Panc1 (cell line): ENCODE results near the gene UBAC2. TPM values are rescaled to one million over a fixed set of nuclear protein-coding genes. Genes with fewer than 3 reads are reported as not detected.

Experiments
- ATAC-seq: fragments of 200-7000 bp; cut with Tn5 transposase; 2 replicates; pipeline ENCODE4 v1.9.1; 2020; ENCODE audit warnings: mild to moderate bottlenecking, moderate library complexity
- BruUV-seq: library from RNA; stranded (reverse); fragments of 400-500 nt; replicated peaks from 2 replicates; lab custom pipeline; 2021; lab: Mats Ljungman, UMichigan
- CTCF ChIA-PET: fragments of 300-600 bp; sonication (Branson Sonifier 250); formaldehyde crosslinking; loops from one replicate; lab custom pipeline; 2022; ENCODE audit warnings: antibody characterized with exemption; lab: Charles Lee
- POLR2A ChIA-PET: fragments of 300-600 bp; sonication (Branson Sonifier 250); formaldehyde crosslinking; loops from one replicate; lab custom pipeline; 2022; ENCODE audit warnings: antibody characterized with exemption; lab: Charles Lee
- DNase-seq: peaks from one replicate; pipeline ENCODE4 v3.0.0-alpha.2; 2010; ENCODE audit warnings: low read depth, low spot score
- H3K27ac ChIP-seq: 2 replicates; pipeline ENCODE4 v1.5.1; 2011; ENCODE audit warnings: mild to moderate bottlenecking, low read length, inconsistent platforms
- H3K27me3 ChIP-seq: fragments of 200-500 bp; sonication (Bioruptor generic); 2 replicates; pipeline ENCODE4 v1.6.0; 2014; ENCODE audit warnings: low read length, inconsistent platforms; ENCODE audit not compliant: control insufficient read depth, insufficient read depth
- H3K36me3 ChIP-seq: fragments of 200-500 bp; sonication (Bioruptor generic); 2 replicates; pipeline ENCODE4 v1.5.1; 2014; ENCODE audit warnings: inconsistent platforms, mild to moderate bottlenecking, low read length, moderate library complexity; ENCODE audit not compliant: control insufficient read depth, insufficient read depth
- H3K4me1 ChIP-seq: 2 replicates; pipeline ENCODE4 v1.5.1; 2011; ENCODE audit warnings: inconsistent platforms, mild to moderate bottlenecking, low read length, moderate library complexity; ENCODE audit not compliant: control insufficient read depth, insufficient read depth
- H3K4me3 ChIP-seq, 2 experiments: 2 replicates each; pipeline ENCODE4 v1.5.1; 2011 to 2012; ENCODE audit warnings: low read depth in 2 of 2, low read length in 2 of 2, mild to moderate bottlenecking in 2 of 2, inconsistent platforms in 1 of 2, moderate library complexity in 1 of 2
- H3K9me3 ChIP-seq: fragments of 200-500 bp; sonication (Bioruptor generic); 2 replicates; pipeline ENCODE4 v1.5.1; 2014; ENCODE audit warnings: low read depth, mild to moderate bottlenecking, inconsistent platforms, low read length, moderate library complexity; ENCODE audit not compliant: control insufficient read depth, insufficient read depth
- CTCF ChIP-seq: fragments of 450-650 bp; IDR thresholded peaks from 2 replicates; pipeline ENCODE4 v1.5.1; 2017; ENCODE audit warnings: mild to moderate bottlenecking
- POLR2AphosphoS5 ChIP-seq: IDR thresholded peaks from 2 replicates; pipeline ENCODE4 v1.6.1; 2012; ENCODE audit warnings: mild to moderate bottlenecking, low read depth, low read length, moderate library complexity
- REST ChIP-seq, 2 experiments: IDR thresholded peaks; 2 replicates each; pipeline ENCODE4 v1.6.1; 2011 to 2012; ENCODE audit warnings: low read depth in 2 of 2, control low read depth in 1 of 2, low read length in 1 of 2, mild to moderate bottlenecking in 1 of 2, moderate library complexity in 1 of 2; ENCODE audit not compliant: insufficient read depth in 1 of 2
- SIN3A ChIP-seq: IDR thresholded peaks from 2 replicates; pipeline ENCODE4 v1.6.1; 2012; ENCODE audit warnings: low read depth, mild to moderate bottlenecking, low read length, moderate library complexity, borderline replicate concordance; ENCODE audit not compliant: insufficient read depth
- TCF7L2 ChIP-seq: IDR thresholded peaks from 2 replicates; pipeline ENCODE4 v1.6.1; 2011; ENCODE audit warnings: mild to moderate bottlenecking, low read depth, low read length, inconsistent platforms
- in situ Hi-C: cut with HindIII; loops from 2 replicates; pipeline ENCODE4 v1.10.0; 2016; ENCODE audit warnings: low sequenced_read_pairs, low pct_unique_long_range_greater_than_20kb
- intact Hi-C: fragments of 100-400 bp; cut with micrococcal nuclease; formaldehyde crosslinking; loops from one replicate; pipeline ENCODE4 v1.10.0; 2022; ENCODE audit not compliant: unreplicated experiment
- total RNA-seq: library from RNA; stranded (reverse); gene quantifications from one replicate; pipeline ENCODE4 v1.2.1, GENCODE V29; 2021; ENCODE audit not compliant: unreplicated experiment

UBAC2 gene
- total RNA-seq, 1 experiment from 2014 or later = 40.8 TPM

DNA sequence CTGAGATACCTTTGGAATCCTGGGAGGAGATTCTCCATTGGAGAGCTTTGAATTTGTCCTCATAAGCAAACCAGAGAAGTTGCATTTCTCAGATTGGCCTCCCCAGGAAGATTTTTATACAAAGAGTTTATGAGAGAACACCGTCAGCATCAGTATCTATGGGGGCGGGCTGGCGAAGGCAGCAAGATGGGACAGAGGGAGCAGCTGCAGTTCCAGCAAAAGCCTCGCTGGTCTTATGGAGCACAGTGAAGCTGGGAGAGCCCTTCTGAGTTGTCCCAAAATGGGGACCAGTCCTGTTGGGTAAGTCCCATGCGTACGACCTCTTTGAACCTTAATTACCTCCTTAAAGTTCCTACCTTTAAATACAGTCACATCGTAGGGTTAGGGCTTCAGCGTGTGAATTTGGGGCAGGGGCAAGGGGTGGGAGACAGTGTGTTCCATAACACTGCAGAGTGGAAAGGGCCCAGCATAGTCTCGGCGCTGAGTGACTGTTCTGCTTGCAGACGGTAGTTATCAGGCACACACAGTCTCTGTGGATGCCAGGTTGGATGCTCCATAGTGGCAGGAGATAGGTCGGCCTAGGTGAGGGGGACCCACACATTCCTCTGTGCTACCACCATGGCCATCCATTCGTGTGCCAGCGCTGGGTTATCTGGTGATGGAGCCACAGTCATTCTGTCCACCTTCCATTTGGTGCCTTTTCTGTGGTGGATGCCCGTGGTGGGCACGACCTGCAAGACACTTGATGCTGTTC, 141.5 kb downstream of the UBAC2 start:
- Histone ChIP-seq H3K4me1 (no peaks in the 10 kb centered on the region), H3K27me3 (no peaks in the 10 kb centered on the region), H3K27ac (no peak overlapping the region), H3K36me3 (no peaks in the 10 kb centered on the region; the same call in 1 of the 2 replicates), H3K9me3 (no peaks in the 10 kb centered on the region), H3K4me3 (no peak overlapping the region)
- intact Hi-C loops = no loop called here
- no peak for TF ChIP-seq TCF7L2
- no peak for TF ChIP-seq CTCF
- no peak for TF ChIP-seq REST (IDR thresholded peaks at IDR 0.05; ENCODE audit: insufficient read depth in 1 of 2, low read depth in 2 of 2, low read length in 1 of 2)
- no peak for TF ChIP-seq SIN3A
- no peak for TF ChIP-seq POLR2AphosphoS5
- BruUV-seq = no TSS peak
- POLR2A ChIA-PET = no interaction called here
- CTCF ChIA-PET = no interaction called here
- in situ Hi-C loops = no loop called here
- DNase-seq = no peak
- no peak for ATAC-seq

GRCh38 chr13:99342723-99343315, 142.2 kb downstream of the UBAC2 start:
- H3K4me1 ChIP-seq = no peaks in the 10 kb centered on the region
- POLR2A ChIA-PET = no interaction called here
- H3K27ac ChIP-seq = no peak overlapping the region
- TF ChIP-seq REST (IDR thresholded peaks at IDR 0.05; ENCODE audit: insufficient read depth in 1 of 2, low read depth in 2 of 2, low read length in 1 of 2) (no peak), SIN3A (no peak), POLR2AphosphoS5 (no peak), TCF7L2 (no peak), CTCF (no peak)
- intact Hi-C loops (no loop called here), in situ Hi-C loops (no loop called here)
- CTCF ChIA-PET = no interaction called here
- no peaks in the 10 kb centered on the region for H3K9me3 ChIP-seq
- BruUV-seq = no TSS peak
- no peak overlapping the region for H3K4me3 ChIP-seq
- H3K36me3 ChIP-seq = no peaks in the 10 kb centered on the region; the same call in 1 of the 2 replicates
- ATAC-seq (no peak), DNase-seq (no peak)
- no peaks in the 10 kb centered on the region for H3K27me3 ChIP-seq
